Neural progenitor cell (in vitro differentiated cells): ENCODE data around the gene OLFML2A. TPM values are rescaled to one million over a fixed set of nuclear protein-coding genes. Genes with fewer than 3 reads are reported as not detected.
"Not testable (repeated sequence)": the region's sequence is repeated elsewhere in the genome, so short reads cannot be mapped to it uniquely, and the experiment has no call there.

ENCODE experiments used
- DNase-seq: peaks from one replicate; pipeline ENCODE4 v3.0.0-alpha.2; 2016; ENCODE audit warnings: low spot score
- H2AFZ ChIP-seq: fragments of 200-600 bp; sonication (generic); replicated peaks from 2 replicates; pipeline ENCODE4 v1.6.1; 2016; ENCODE audit warnings: antibody characterized with exemption
- H3F3A ChIP-seq: fragments of 200-600 bp; sonication (generic); 2 replicates; pipeline ENCODE4 v1.6.1; 2016; ENCODE audit warnings: antibody characterized with exemption, low read depth
- H3K27ac ChIP-seq: fragments of 200-600 bp; sonication (generic); 2 replicates; pipeline ENCODE4 v1.5.1; 2016; ENCODE audit warnings: mild to moderate bottlenecking
- H3K27me3 ChIP-seq: fragments of 200-600 bp; sonication (generic); 2 replicates; pipeline ENCODE4 v1.6.1; 2016; ENCODE audit warnings: mild to moderate bottlenecking, moderate library complexity
- H3K36me3 ChIP-seq: fragments of 200-600 bp; sonication (generic); 2 replicates; pipeline ENCODE4 v1.5.1; 2016
- H3K4me1 ChIP-seq: fragments of 200-600 bp; sonication (generic); 2 replicates; pipeline ENCODE4 v1.6.1; 2016; ENCODE audit warnings: mixed run types
- H3K4me2 ChIP-seq: fragments of 200-600 bp; sonication (generic); 2 replicates; pipeline ENCODE4 v1.6.1; 2016
- H3K4me3 ChIP-seq: fragments of 200-600 bp; sonication (generic); 2 replicates; pipeline ENCODE4 v1.5.1; 2016
- H3K79me2 ChIP-seq: fragments of 200-600 bp; sonication (generic); 2 replicates; pipeline ENCODE4 v1.6.1; 2016; ENCODE audit warnings: low read depth
- H3K9ac ChIP-seq: fragments of 200-600 bp; sonication (generic); 2 replicates; pipeline ENCODE4 v1.6.1; 2016
- H3K9me3 ChIP-seq: fragments of 200-600 bp; sonication (generic); 2 replicates; pipeline ENCODE4 v1.5.1; 2016; ENCODE audit warnings: low read depth
- H4K20me1 ChIP-seq: fragments of 200-600 bp; sonication (generic); 2 replicates; pipeline ENCODE4 v1.6.1; 2016; ENCODE audit warnings: low read depth
- H3K27ac Mint-ChIP-seq: 3 replicates; pipeline ENCODE4 v1.8.0; 2021; ENCODE audit warnings: mixed read lengths
- H3K27me3 Mint-ChIP-seq: 2 replicates; pipeline ENCODE4 v1.8.0; 2022; ENCODE audit warnings: low read depth, mild to moderate bottlenecking, inconsistent platforms, moderate library complexity, mixed read lengths; ENCODE audit not compliant: insufficient read depth
- H3K36me3 Mint-ChIP-seq: 3 replicates; pipeline ENCODE4 v1.8.0; 2021; ENCODE audit warnings: mixed read lengths
- H3K4me1 Mint-ChIP-seq: 3 replicates; pipeline ENCODE4 v1.8.0; 2021; ENCODE audit warnings: mixed read lengths
- H3K4me3 Mint-ChIP-seq: 3 replicates; pipeline ENCODE4 v1.8.0; 2021; ENCODE audit warnings: mild to moderate bottlenecking, moderate library complexity, mixed read lengths
- H3K9me3 Mint-ChIP-seq: 3 replicates; pipeline ENCODE4 v1.8.0; 2020; ENCODE audit warnings: mixed read lengths
- CTCF ChIP-seq: fragments of 200-600 bp; sonication (generic); IDR thresholded peaks from 2 replicates; pipeline ENCODE4 v1.5.1; 2017; ENCODE audit warnings: antibody characterized with exemption, mild to moderate bottlenecking
- EZH2 ChIP-seq: fragments of 200-600 bp; sonication (generic); IDR thresholded peaks from 2 replicates; pipeline ENCODE4 v1.6.1; 2017; ENCODE audit warnings: antibody characterized with exemption, mild to moderate bottlenecking, moderate library complexity
- EZH2phosphoT487 ChIP-seq: fragments of 200-600 bp; sonication (generic); IDR thresholded peaks from 2 replicates; pipeline ENCODE4 v1.6.1; 2017; ENCODE audit warnings: antibody characterized with exemption
- total RNA-seq: library from RNA; depleted of rRNA; stranded (reverse); fragments of >200 nt; gene quantifications from 2 replicates; pipeline ENCODE4 v1.2.3, GENCODE V29; 2015; ENCODE audit warnings: low replicate concordance

Gene OLFML2A
- total RNA-seq, 1 donor from 2014 or later = 3.1 TPM

GRCh38 chr9:124771021-124771866 is 5.7 kb upstream of the OLFML2A start, which contains the start of gene NR6A1:
TSS of gene NR6A1 (minus strand) at chr9:124771311.
- peaks cover 59% of the 10 kb centered on the region for H3F3A ChIP-seq
- no peaks in the 10 kb centered on the region for H3K36me3 ChIP-seq
- H3K27me3 ChIP-seq = peaks cover 8% of the 10 kb centered on the region
- H3K4me1 Mint-ChIP-seq = peaks cover 50% of the 10 kb centered on the region
- peak within 1 kb of the TSS; percentile 61 for H2AFZ ChIP-seq
- H3K79me2 ChIP-seq = peaks cover 48% of the 10 kb centered on the region
- peak within 1 kb of the TSS; percentile 94 for H3K4me3 ChIP-seq
- peak within 1 kb of the TSS; percentile 95 for H3K4me2 ChIP-seq
- H3K4me1 ChIP-seq = peaks cover 25% of the 10 kb centered on the region
- TF ChIP-seq EZH2 (no peak), CTCF (peak; percentile 29)
- H4K20me1 ChIP-seq = peaks cover 32% of the 10 kb centered on the region
- H3K4me3 Mint-ChIP-seq = peak within 1 kb of the TSS; percentile 96
- DNase-seq = peak; percentile 99
- peak within 1 kb of the TSS; percentile 96 for H3K27ac ChIP-seq
- H3K9me3 Mint-ChIP-seq = no peaks in the 10 kb centered on the region
- peak within 1 kb of the TSS; percentile 80 for H3K9ac ChIP-seq
- peaks cover 17% of the 10 kb centered on the region for H3K27me3 Mint-ChIP-seq
- peak within 1 kb of the TSS; percentile 99 for H3K27ac Mint-ChIP-seq
- H3K9me3 ChIP-seq = no peaks in the 10 kb centered on the region
- H3K36me3 Mint-ChIP-seq = no peaks in the 10 kb centered on the region

GRCh38 chr9:124771867-124772679 is 4.9 kb upstream of the OLFML2A start:
- H3K4me3 Mint-ChIP-seq = peak overlapping the region; percentile 90

GRCh38 chr9:124772877-124773276 is 4.1 kb upstream of the OLFML2A start:
- not testable (repeated sequence) for H3K27ac ChIP-seq, H3K4me3 ChIP-seq, H3K9ac ChIP-seq, H3K36me3 ChIP-seq, H3K9me3 ChIP-seq, H3K36me3 Mint-ChIP-seq, H3K4me1 ChIP-seq, H3K4me2 ChIP-seq, H2AFZ ChIP-seq, DNase-seq, H3K9me3 Mint-ChIP-seq
- Histone ChIP-seq H3K27me3 (peaks cover 24% of the 10 kb centered on the region), H3K79me2 (peaks cover 32% of the 10 kb centered on the region), H4K20me1 (peaks cover 24% of the 10 kb centered on the region), H3F3A (peaks cover 47% of the 10 kb centered on the region)
- peak overlapping the region; percentile 48 for H3K27ac Mint-ChIP-seq
- peaks cover 42% of the 10 kb centered on the region for H3K4me1 Mint-ChIP-seq
- H3K27me3 Mint-ChIP-seq = peaks cover 25% of the 10 kb centered on the region
- H3K4me3 Mint-ChIP-seq = peak overlapping the region; percentile 90

More at GRCh38 chr9:124771867-124772679, 4.9 kb upstream of the OLFML2A start:
- peaks cover 40% of the 10 kb centered on the region for H3K79me2 ChIP-seq
- H3K9ac ChIP-seq = no peak overlapping the region
- Mint-ChIP-seq H3K36me3 (no peaks in the 10 kb centered on the region), H3K4me1 (peaks cover 46% of the 10 kb centered on the region), H3K27ac (peak overlapping the region; percentile 99), H3K27me3 (peaks cover 23% of the 10 kb centered on the region), H3K9me3 (no peaks in the 10 kb centered on the region)
- H3K27ac ChIP-seq = no peak overlapping the region
- peak; percentile 93 for DNase-seq
- peaks cover 30% of the 10 kb centered on the region for H4K20me1 ChIP-seq
- H3K4me1 ChIP-seq = peaks cover 17% of the 10 kb centered on the region
- H3K36me3 ChIP-seq = no peaks in the 10 kb centered on the region
- peak overlapping the region; percentile 94 for H3K4me3 ChIP-seq
- H3F3A ChIP-seq = peaks cover 55% of the 10 kb centered on the region
- TF ChIP-seq CTCF (peak; percentile 92), EZH2 (peak; percentile 19), EZH2phosphoT487 (no peak)
- no peak overlapping the region for H2AFZ ChIP-seq
- no peaks in the 10 kb centered on the region for H3K9me3 ChIP-seq
- H3K4me2 ChIP-seq = peak overlapping the region; percentile 95
- H3K27me3 ChIP-seq = peaks cover 16% of the 10 kb centered on the region
